HCT116 (cell line): ENCODE results near the gene PCSK6.

Experiments
- CBX3 ChIP-seq: IDR thresholded peaks from 2 replicates; pipeline ENCODE4 v1.6.1; 2012; ENCODE audit warnings: low read depth
- CEBPB ChIP-seq: IDR thresholded peaks from 2 replicates; pipeline ENCODE4 v1.6.1; 2012; ENCODE audit warnings: low read depth
- CTCF ChIP-seq, 3 experiments: fragments of 200-600 bp in 1 of 3; sonication (generic) in 1 of 3; IDR thresholded peaks in 2 of 3; conservative IDR thresholded peaks in 1 of 3; 2 replicates each; pipeline ENCODE4 v1.5.1; 2012 to 2017; ENCODE audit warnings: low read depth in 2 of 3, low read length in 2 of 3, antibody characterized with exemption in 1 of 3, borderline replicate concordance in 1 of 3, control low read depth in 1 of 3, mild to moderate bottlenecking in 1 of 3, mixed read lengths in 1 of 3, mixed run types in 1 of 3, moderate library complexity in 1 of 3; ENCODE audit not compliant: insufficient read depth in 1 of 3
- EGR1 ChIP-seq: IDR thresholded peaks from 2 replicates; pipeline ENCODE4 v1.6.1; 2012; ENCODE audit warnings: low read depth
- EZH2 ChIP-seq: fragments of 200-600 bp; sonication (generic); IDR thresholded peaks from 2 replicates; pipeline ENCODE4 v1.6.1; 2017; ENCODE audit warnings: antibody characterized with exemption, mixed run types
- EZH2phosphoT487 ChIP-seq: fragments of 200-600 bp; IDR thresholded peaks from 2 replicates; pipeline ENCODE4 v1.6.1; 2018; ENCODE audit warnings: antibody characterized with exemption, borderline replicate concordance
- JUND ChIP-seq: IDR thresholded peaks from 2 replicates; pipeline ENCODE4 v1.6.1; 2012
- MAX ChIP-seq: IDR thresholded peaks from 2 replicates; pipeline ENCODE4 v1.6.1; 2012
- POLR2A ChIP-seq: IDR thresholded peaks from 2 replicates; pipeline ENCODE4 v1.7.0; 2011; ENCODE audit warnings: borderline replicate concordance; ENCODE audit not compliant: insufficient read depth, insufficient read length; ENCODE audit errors: extremely low read depth
- POLR2AphosphoS5 ChIP-seq: IDR thresholded peaks from 2 replicates; pipeline ENCODE4 v1.6.1; 2011; ENCODE audit warnings: mild to moderate bottlenecking, low read depth, low read length, moderate library complexity
- RAD21 ChIP-seq: IDR thresholded peaks from 2 replicates; pipeline ENCODE4 v1.6.1; 2012; ENCODE audit warnings: low read depth, mild to moderate bottlenecking
- SRF ChIP-seq: IDR thresholded peaks from 2 replicates; pipeline ENCODE4 v1.6.1; 2012; ENCODE audit warnings: low read depth
- ZBTB33 ChIP-seq: IDR thresholded peaks from 2 replicates; pipeline ENCODE4 v1.6.1; 2011; ENCODE audit warnings: mild to moderate bottlenecking, low read length, moderate library complexity; ENCODE audit not compliant: insufficient replicate concordance; ENCODE audit errors: extremely low read depth
- ZNF274 ChIP-seq: fragments of 200-500 bp; sonication (Bioruptor generic); IDR thresholded peaks from 2 replicates; pipeline ENCODE4 v1.6.1; 2014; ENCODE audit warnings: mild to moderate bottlenecking, low read depth, low read length, inconsistent platforms

GRCh38 chr15:101537483-101538080 is 48.1 kb upstream of the PCSK6 start:
- TF ChIP-seq POLR2A (no peak), SRF (no peak), CEBPB (no peak), CTCF (IDR thresholded peaks at IDR 0.05 in 2 of 3, conservative IDR thresholded peaks at IDR 0.05 in 1 of 3; ENCODE audit: borderline replicate concordance in 1 of 3, insufficient read depth in 1 of 3, low read depth in 2 of 3, low read length in 2 of 3) (no peak), ZBTB33 (no peak), POLR2AphosphoS5 (no peak), CBX3 (no peak), ZNF274 (no peak), EZH2 (no peak), EGR1 (no peak), JUND (no peak), EZH2phosphoT487 (no peak), MAX (no peak), RAD21 (no peak)
